Inferior parietal cortex (tissue), 1 donor: ENCODE data around the gene IFNL1.
"Not testable (repeated sequence)": the region's sequence is repeated elsewhere in the genome, so short reads cannot be mapped to it uniquely, and the experiment has no call there.

Experiments
- DNase-seq: peaks from one replicate; pipeline ENCODE4 v3.0.0-alpha.2; 2016; ENCODE audit errors: extremely low spot score

IFNL1 gene

GRCh38 chr19:39270036-39270871 lies 26.0 kb upstream of the IFNL1 start:
- DNase-seq, result no peak

- DNase-seq, result not testable (repeated sequence)
Observed at GRCh38 chr19:39273859-39274258, 22.3 kb upstream of the IFNL1 start.

- DNase-seq, result no peak
Observed at GRCh38 chr19:39275578-39275977, 20.6 kb upstream of the IFNL1 start.

GRCh38 chr19:39276740-39277139 lies 19.5 kb upstream of the IFNL1 start:
- DNase-seq, result no peak

- no peak for DNase-seq
Observed at GRCh38 chr19:39277598-39277997, 18.6 kb upstream of the IFNL1 start.

- no peak for DNase-seq
Observed at GRCh38 chr19:39282021-39282420, 14.2 kb upstream of the IFNL1 start.

- no peak for DNase-seq
Observed at GRCh38 chr19:39284032-39284431, 12.2 kb upstream of the IFNL1 start.

- DNase-seq, result no peak
Observed at GRCh38 chr19:39293394-39293793, 2.8 kb upstream of the IFNL1 start.

GRCh38 chr19:39296906-39297305 lies 699 bp downstream of the IFNL1 start:
- DNase-seq, result no peak

GRCh38 chr19:39297931-39298634 lies 1.9 kb downstream of the IFNL1 start:
- DNase-seq, result no peak

- DNase-seq, result no peak
Observed at GRCh38 chr19:39299404-39299803, 3.2 kb downstream of the IFNL1 start.

GRCh38 chr19:39299832-39300231 lies 3.6 kb downstream of the IFNL1 start:
- no peak for DNase-seq

GRCh38 chr19:39301021-39301420 lies 4.8 kb downstream of the IFNL1 start:
- no peak for DNase-seq

GRCh38 chr19:39301562-39301961 lies 5.4 kb downstream of the IFNL1 start:
- no peak for DNase-seq

- DNase-seq, result no peak
Observed at GRCh38 chr19:39303373-39304184, 7.4 kb downstream of the IFNL1 start.

- no peak for DNase-seq
Observed at GRCh38 chr19:39304185-39304513, 7.9 kb downstream of the IFNL1 start.

- no peak for DNase-seq
Observed at GRCh38 chr19:39304701-39305571, 8.7 kb downstream of the IFNL1 start.

GRCh38 chr19:39306075-39306474 lies 9.9 kb downstream of the IFNL1 start:
- no peak for DNase-seq

GRCh38 chr19:39307046-39307821 lies 11.0 kb downstream of the IFNL1 start:
- DNase-seq, result no peak

GRCh38 chr19:39307822-39308530 lies 11.8 kb downstream of the IFNL1 start:
- no peak for DNase-seq
